ENCODE results near the gene LAIR1.
"Not testable (repeated sequence)": the region's sequence is repeated elsewhere in the genome, so short reads cannot be mapped to it uniquely, and the experiment has no call there.

Gene LAIR1

DNA sequence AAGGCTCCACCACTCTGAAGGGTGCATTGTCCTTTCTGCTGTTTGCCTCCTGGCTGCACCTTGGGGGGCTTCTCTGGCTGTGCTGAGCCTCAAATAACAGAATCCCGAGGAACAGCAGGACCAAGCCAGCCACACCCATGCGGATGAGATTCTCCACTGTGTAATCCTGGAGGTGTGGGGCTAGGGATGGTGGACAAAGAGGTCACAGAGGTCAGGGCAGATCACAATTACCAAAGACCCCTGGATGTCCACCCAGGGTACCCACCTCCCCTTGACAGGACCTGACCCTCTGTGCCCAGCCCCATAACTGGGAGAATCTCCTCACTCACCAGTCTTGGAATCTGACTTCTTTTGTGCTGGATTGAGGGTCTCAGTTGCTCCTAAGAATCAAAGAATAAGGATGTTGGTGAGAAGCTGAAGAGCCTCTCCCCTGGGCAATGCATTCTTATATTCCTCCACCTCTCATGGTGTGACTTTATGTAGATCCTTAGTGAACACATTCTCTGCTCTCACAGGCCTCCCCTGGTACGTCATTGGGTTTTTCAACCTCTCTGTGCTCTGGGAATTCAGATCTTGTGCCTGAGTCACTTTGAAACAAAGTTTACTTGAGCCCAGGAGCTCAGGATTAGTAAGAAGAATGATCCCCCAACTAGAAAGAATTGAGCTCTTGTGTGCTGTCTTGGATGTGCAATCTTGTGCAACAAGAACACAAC, 31.0 kb downstream of the LAIR1 start:
- no peak overlapping the region for H3K4me3 ChIP-seq (ENCODE audit: low read depth, low read length)
- TF ChIP-seq, protein P1, sequence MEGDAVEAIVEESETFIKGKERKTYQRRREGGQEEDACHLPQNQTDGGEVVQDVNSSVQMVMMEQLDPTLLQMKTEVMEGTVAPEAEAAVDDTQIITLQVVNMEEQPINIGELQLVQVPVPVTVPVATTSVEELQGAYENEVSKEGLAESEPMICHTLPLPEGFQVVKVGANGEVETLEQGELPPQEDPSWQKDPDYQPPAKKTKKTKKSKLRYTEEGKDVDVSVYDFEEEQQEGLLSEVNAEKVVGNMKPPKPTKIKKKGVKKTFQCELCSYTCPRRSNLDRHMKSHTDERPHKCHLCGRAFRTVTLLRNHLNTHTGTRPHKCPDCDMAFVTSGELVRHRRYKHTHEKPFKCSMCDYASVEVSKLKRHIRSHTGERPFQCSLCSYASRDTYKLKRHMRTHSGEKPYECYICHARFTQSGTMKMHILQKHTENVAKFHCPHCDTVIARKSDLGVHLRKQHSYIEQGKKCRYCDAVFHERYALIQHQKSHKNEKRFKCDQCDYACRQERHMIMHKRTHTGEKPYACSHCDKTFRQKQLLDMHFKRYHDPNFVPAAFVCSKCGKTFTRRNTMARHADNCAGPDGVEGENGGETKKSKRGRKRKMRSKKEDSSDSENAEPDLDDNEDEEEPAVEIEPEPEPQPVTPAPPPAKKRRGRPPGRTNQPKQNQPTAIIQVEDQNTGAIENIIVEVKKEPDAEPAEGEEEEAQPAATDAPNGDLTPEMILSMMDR (IDR thresholded peaks at IDR 0.05; ENCODE audit: control insufficient read depth, extremely low read depth, insufficient read depth) = no peak
- no peak for DNase-seq (ENCODE audit: low read depth)

DNA sequence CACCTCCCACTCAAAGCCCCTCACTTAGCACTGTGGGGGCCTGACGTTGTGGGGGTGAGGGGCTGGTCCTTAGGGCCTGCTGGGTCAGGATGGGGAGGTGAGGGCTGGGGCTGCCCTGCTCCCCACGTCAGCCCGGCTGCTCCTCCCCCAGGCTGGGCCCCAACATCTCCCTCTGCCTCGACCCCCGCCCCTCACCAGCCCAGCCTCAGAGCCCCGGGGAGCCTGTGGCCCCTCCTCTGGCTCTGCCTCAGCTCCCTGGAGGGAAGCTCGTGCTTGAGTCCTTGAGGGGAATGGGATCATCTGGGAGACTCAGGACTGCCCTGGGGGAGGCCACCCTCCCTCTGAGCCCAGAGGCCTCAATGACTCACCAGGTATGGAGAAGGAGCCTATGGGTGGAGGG, 32.6 kb downstream of the LAIR1 start:
- no peak for DNase-seq (ENCODE audit: low read depth)
- TF ChIP-seq, protein P1 (IDR thresholded peaks at IDR 0.05; ENCODE audit: control insufficient read depth, extremely low read depth, insufficient read depth) = no peak

DNA sequence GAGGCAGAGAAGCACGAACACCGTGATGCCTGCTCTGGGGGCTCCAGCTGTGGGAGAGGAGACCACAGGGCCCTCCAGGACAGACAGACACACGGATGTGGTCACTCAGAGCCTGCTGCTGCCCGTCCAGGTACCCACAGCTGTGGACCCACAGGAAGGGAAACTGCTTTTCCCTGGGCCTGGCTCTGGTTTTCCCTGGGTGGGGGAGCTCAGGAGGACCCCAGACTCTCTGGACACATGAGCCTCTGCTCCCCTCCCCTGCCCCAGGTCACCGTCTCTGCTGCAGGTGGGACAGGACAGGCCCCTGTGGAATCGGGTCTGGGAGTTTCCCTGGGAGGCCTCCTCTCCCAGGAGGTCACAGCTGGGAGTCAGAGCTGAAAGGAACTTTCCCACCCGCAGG, 33.1 kb downstream of the LAIR1 start:
- no peak overlapping the region for H3K4me3 ChIP-seq (ENCODE audit: low read depth, low read length)
- DNase-seq (ENCODE audit: low read depth) = no peak
- TF ChIP-seq, protein P1 (IDR thresholded peaks at IDR 0.05; ENCODE audit: control insufficient read depth, extremely low read depth, insufficient read depth) = no peak

More for the DNA sequence above, 32.6 kb downstream of the LAIR1 start:
- H3K4me3 ChIP-seq (ENCODE audit: low read depth, low read length) = no peak overlapping the region

DNA sequence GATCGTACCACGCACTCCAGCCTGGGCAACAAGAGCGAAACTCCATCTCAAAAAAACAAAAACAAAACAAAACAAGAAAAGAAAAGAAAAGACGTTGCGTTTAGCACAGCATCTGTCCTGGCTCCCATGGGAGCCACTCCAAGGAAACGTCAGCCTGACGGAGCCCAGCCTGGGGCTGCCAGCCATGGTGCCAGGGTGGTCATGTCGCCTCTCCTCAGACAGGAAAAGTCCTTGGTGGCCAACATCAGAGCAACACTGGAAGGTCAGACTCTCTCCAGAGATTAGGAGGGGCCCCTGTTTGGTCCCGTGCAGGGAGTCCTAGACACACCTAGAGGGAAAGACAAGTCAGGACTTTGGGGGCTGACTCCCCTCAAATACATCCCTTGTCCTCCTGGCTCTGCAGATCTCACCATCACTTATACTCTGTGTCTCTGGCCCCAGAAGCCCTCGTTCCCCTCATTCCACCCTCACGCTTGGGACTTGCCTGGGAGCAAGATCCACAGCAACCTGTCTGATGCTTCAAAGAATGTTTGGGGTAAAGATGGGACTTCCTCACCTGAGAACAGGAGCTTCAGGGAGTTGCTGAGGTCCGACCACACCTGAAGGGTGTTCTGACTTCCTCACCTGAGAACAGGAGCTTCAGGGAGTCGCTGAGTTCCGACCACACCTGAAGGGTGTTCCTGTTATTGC, 35.1 kb downstream of the LAIR1 start:
- TF ChIP-seq, protein P1 (IDR thresholded peaks at IDR 0.05; ENCODE audit: control insufficient read depth, extremely low read depth, insufficient read depth) = no peak
- H3K4me3 ChIP-seq (ENCODE audit: low read depth, low read length) = no peak overlapping the region
- DNase-seq (ENCODE audit: low read depth) = no peak

DNA sequence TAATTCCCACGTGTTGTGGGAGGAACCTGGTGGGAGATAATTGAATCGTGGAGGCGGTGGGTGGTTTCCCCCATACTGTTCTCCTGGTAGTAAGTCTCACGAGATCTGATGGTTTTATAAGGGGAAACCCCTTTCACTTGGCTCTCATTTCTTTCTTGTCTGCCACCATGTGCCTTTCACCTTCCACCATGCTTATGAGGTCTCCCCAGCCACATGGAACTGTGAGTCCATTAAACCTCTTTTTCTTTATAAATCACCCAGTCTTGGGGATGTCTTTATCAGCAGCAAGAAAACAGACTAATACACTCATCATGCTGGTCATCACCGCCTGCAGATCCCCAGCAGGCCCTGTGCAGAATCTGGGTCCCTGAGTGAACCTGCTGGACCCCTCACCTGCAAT, 36.0 kb downstream of the LAIR1 start:
- H3K4me3 ChIP-seq (ENCODE audit: low read depth, low read length); DNase-seq (ENCODE audit: low read depth): not testable (repeated sequence)

DNA sequence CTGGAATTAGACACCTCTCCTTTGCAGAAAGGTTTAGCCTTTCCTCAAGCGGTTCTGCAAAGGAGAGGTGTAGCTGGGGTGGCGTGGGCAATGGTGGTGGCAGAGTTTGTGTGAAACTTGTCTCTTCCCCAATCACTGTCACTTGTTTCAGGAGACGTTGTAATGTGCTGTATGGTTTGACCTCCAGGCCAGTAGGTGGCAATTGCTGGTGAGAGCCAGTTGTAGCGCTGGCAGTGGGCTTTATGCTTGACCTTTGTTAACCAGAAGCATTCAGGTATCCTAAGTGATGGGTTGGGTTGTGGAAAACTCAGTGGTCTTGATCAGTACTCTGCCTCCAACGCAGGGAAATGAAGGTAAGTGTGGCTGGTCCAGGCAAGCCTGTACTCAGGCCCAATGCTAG, 39.1 kb downstream of the LAIR1 start:
- DNase-seq (ENCODE audit: low read depth) = no peak
- TF ChIP-seq, protein P1 (IDR thresholded peaks at IDR 0.05; ENCODE audit: control insufficient read depth, extremely low read depth, insufficient read depth) = no peak
- H3K4me3 ChIP-seq (ENCODE audit: low read depth, low read length) = no peak overlapping the region

DNA sequence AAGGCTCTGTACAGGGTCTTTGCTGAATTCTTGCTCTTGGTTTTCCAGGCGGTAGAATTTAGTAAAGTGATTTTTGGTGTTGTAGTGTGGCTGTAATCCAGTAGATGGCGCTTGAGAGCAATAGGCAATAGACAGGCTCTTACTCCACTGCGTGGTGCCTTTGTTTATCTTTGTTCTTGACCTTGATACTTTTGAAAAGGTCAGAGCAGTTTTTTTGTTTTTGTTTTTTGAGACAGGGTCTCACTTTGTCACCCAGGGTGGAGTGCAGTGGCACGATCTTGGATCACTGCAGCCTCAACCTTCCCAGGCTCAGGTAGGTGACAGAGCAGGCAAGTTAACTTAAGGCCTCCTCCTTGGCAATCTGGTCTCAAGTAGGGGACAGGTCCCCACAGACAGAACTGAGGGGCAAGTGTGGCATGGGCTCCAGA, 39.5 kb downstream of the LAIR1 start:
- TF ChIP-seq, protein P1 (IDR thresholded peaks at IDR 0.05; ENCODE audit: control insufficient read depth, extremely low read depth, insufficient read depth) = peak; percentile 77
- H3K4me3 ChIP-seq (ENCODE audit: low read depth, low read length) = no peak overlapping the region
- DNase-seq (ENCODE audit: low read depth) = no peak
